ENCODE measurements around the gene AXIN1.

DNA sequence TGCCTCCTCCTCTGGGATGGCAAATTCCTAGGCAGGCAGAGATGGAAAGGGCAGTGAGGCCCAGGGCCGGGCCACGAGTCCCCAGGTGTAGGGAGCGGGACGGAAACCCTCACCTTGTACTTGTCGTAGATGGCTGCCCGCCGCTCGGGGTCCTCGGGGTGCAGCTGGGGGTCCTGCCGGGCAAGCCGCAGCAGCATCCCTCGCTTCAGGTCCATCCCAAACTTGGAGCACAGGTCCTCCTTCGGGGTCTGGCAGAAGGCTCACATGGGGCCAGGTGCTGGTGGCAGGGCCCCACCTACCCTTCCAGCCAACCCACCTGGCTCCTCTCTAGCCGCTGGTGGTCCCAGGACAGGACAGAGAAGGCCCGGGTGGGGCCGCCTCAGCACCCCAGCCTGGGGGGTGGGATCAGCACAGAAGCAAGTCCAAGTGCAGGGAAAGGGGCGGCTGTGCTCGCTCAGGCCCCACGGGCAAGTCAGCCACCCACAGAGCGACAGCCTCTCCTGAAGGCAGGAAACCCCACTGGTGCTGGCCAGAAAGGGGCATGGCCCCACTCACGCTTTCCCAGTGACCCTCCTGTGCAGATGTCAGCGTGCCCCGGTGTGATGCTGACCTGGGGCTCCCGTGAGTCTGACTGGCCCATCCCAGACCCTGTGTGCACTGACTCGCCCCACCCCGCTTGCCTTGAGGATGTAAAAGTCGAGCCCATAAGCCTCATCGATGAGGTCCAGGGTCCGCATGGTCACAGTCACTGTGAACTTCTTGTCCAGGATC is 16.1 kb upstream of the AXIN1 start:
- no peak for TF ChIP-seq POLR2A (IDR thresholded peaks at IDR 0.05; ENCODE audit: low read depth, low read length)
- no peak for TF ChIP-seq POLR2AphosphoS5 (IDR thresholded peaks at IDR 0.05; ENCODE audit: low read depth, low read length)
- TF ChIP-seq TAF1 (IDR thresholded peaks at IDR 0.05; ENCODE audit: borderline replicate concordance, low read depth, low read length), result no peak

All from GM12892 (cell line).